ENCODE data around the gene ISLR2. TPM values are rescaled to one million over a fixed set of nuclear protein-coding genes. Genes with fewer than 3 reads are reported as not detected.

ISLR2 gene
- total and polyA plus RNA-seq, 2 donors (not counting 3 experiments of a cell fraction or from before 2014, with no cell fraction given) = not detected

GRCh38 chr15:74182131-74182530 is 51.7 kb downstream of the ISLR2 start:
- Histone ChIP-seq H3K4me1 (ENCODE audit: control insufficient read depth, extremely low read depth, insufficient read depth, low read length) (peaks cover 20% of the 10 kb centered on the region), H3K4me3 (replicated peaks in 1 of 3; ENCODE audit: insufficient read depth in 1 of 3, low read depth in 1 of 3, low read length in 3 of 3) (no peak overlapping the region), H3K79me2 (ENCODE audit: control insufficient read depth, insufficient read depth, low read length) (no peaks in the 10 kb centered on the region), H3K9me3 (replicated peaks; ENCODE audit: control insufficient read depth, insufficient read depth, low read length) (no peaks in the 10 kb centered on the region), H3K9ac (replicated peaks; ENCODE audit: extremely low read depth, insufficient read depth, low read length) (no peak overlapping the region), H2AFZ (ENCODE audit: low read depth, low read length) (no peak overlapping the region), H3K9me1 (replicated peaks; ENCODE audit: control insufficient read depth, extremely low read depth, insufficient read depth, low read length) (no peaks in the 10 kb centered on the region), H4K20me1 (replicated peaks; ENCODE audit: control insufficient read depth, extremely low read depth, insufficient read depth, low read length) (no peaks in the 10 kb centered on the region), H3K36me3 (ENCODE audit: control insufficient read depth in 2 of 2, extremely low read depth in 1 of 2, insufficient read depth in 2 of 2, low read length in 2 of 2) (no peaks in the 10 kb centered on the region), H3K27me3 (ENCODE audit: control insufficient read depth in 2 of 2, insufficient read depth in 2 of 2, low read length in 2 of 2) (no peaks in the 10 kb centered on the region), H3K4me2 (ENCODE audit: insufficient read depth, low read length) (no peak overlapping the region), H3K27ac (ENCODE audit: insufficient read depth, low read depth, low read length) (no peak overlapping the region)
- DNase-seq (ENCODE audit: low read depth, low spot score) (no peak), FAIRE-seq (no peak)
- dilution Hi-C loops (cut with MboI; ENCODE audit: extremely low pct_ligation_motif_present, low sequenced_read_pairs) (no loop called here), intact Hi-C loops (cut with micrococcal nuclease) (no loop called here)
- TF ChIP-seq FOS (IDR thresholded peaks at IDR 0.05; ENCODE audit: borderline replicate concordance, insufficient read depth, low read length) (no peak), JUN (IDR thresholded peaks at IDR 0.05; ENCODE audit: borderline replicate concordance, insufficient read depth, insufficient read length, low read depth) (no peak), GATA2 (IDR thresholded peaks at IDR 0.05; ENCODE audit: insufficient read depth, insufficient read length, low read depth, low read length) (no peak), CTCF (IDR thresholded peaks at IDR 0.05; ENCODE audit: extremely low read depth in 1 of 2, insufficient read depth in 1 of 2, low read depth in 1 of 2, low read length in 2 of 2) (no peak), POLR2A (IDR thresholded peaks at IDR 0.05; ENCODE audit: low read depth, low read length) (no peak), POLR2AphosphoS5 (IDR thresholded peaks at IDR 0.05; ENCODE audit: insufficient read depth, low read depth, low read length) (no peak)
- BruUV-seq (replicated peaks) = no TSS peak
- ChIA-PET CTCF (no interaction called here), POLR2A (no interaction called here)

DNA sequence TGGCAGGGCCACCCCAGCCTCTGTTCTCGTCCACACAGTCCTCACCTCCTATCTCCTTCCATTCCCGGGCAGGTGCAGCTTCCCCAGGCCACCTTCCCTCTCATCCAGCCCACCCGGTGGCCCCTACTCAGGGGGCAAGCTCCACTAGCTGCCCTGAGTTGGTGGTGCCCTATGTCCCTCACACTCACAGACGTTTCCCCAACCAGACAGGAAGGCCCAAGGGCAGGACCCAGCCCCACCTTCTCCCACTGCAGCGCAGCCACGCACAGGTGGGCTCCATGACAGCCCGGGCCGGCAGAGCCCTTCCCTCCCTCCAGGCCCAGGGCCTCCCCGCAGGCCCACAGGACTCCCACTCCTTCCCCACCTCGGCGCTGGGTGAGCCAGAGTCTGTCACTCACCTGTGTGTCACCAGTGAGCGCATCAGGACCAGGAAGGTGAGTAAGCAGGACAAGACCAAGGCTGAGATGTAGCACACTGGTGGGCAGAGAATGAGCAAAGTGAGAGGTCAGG is 54.3 kb downstream of the ISLR2 start:
- CTCF ChIA-PET = no interaction called here
- Histone ChIP-seq H3K79me2 (ENCODE audit: control insufficient read depth, insufficient read depth, low read length) (no peaks in the 10 kb centered on the region), H3K9ac (replicated peaks; ENCODE audit: extremely low read depth, insufficient read depth, low read length) (no peak overlapping the region), H3K36me3 (ENCODE audit: control insufficient read depth in 2 of 2, extremely low read depth in 1 of 2, insufficient read depth in 2 of 2, low read length in 2 of 2) (no peaks in the 10 kb centered on the region), H3K9me3 (replicated peaks; ENCODE audit: control insufficient read depth, insufficient read depth, low read length) (no peaks in the 10 kb centered on the region), H3K9me1 (replicated peaks; ENCODE audit: control insufficient read depth, extremely low read depth, insufficient read depth, low read length) (no peaks in the 10 kb centered on the region), H3K4me2 (ENCODE audit: insufficient read depth, low read length) (no peak overlapping the region), H3K27ac (ENCODE audit: insufficient read depth, low read depth, low read length) (no peak overlapping the region), H3K4me1 (ENCODE audit: control insufficient read depth, extremely low read depth, insufficient read depth, low read length) (peaks cover 8% of the 10 kb centered on the region), H3K4me3 (replicated peaks in 1 of 3; ENCODE audit: insufficient read depth in 1 of 3, low read depth in 1 of 3, low read length in 3 of 3) (no peak overlapping the region), H3K27me3 (ENCODE audit: control insufficient read depth in 2 of 2, insufficient read depth in 2 of 2, low read length in 2 of 2) (no peaks in the 10 kb centered on the region), H2AFZ (ENCODE audit: low read depth, low read length) (no peak overlapping the region), H4K20me1 (replicated peaks; ENCODE audit: control insufficient read depth, extremely low read depth, insufficient read depth, low read length) (no peaks in the 10 kb centered on the region)
- BruUV-seq (replicated peaks) = no TSS peak
- FAIRE-seq = no peak
- dilution Hi-C loops (cut with MboI; ENCODE audit: extremely low pct_ligation_motif_present, low sequenced_read_pairs) (no loop called here), intact Hi-C loops (cut with micrococcal nuclease) (no loop called here)
- no peak for TF ChIP-seq MYC (IDR thresholded peaks at IDR 0.05; ENCODE audit: low read depth, low read length)
- TF ChIP-seq CTCF (IDR thresholded peaks at IDR 0.05; ENCODE audit: extremely low read depth in 1 of 2, insufficient read depth in 1 of 2, low read depth in 1 of 2, low read length in 2 of 2) = no peak
- no peak for TF ChIP-seq POLR2AphosphoS5 (IDR thresholded peaks at IDR 0.05; ENCODE audit: insufficient read depth, low read depth, low read length)
- no peak for TF ChIP-seq FOS (IDR thresholded peaks at IDR 0.05; ENCODE audit: borderline replicate concordance, insufficient read depth, low read length)
- POLR2A ChIA-PET = no interaction called here
- no peak for DNase-seq (ENCODE audit: low read depth, low spot score)
